B cell (primary cell): ENCODE measurements around the gene FAM83G. TPM values are rescaled to one million over a fixed set of nuclear protein-coding genes. Genes with fewer than 3 reads are reported as not detected.

Experiments
- ATAC-seq: fragments of 200-7000 bp; cut with Tn5 transposase; one replicate; pipeline ENCODE4 v1.10.0; 2021; ENCODE audit warnings: low read depth, mild to moderate bottlenecking, moderate number of reproducible peaks, moderate library complexity
- CTCF ChIA-PET: fragments of 350-600 bp; sonication (Branson Sonifier 250); formaldehyde crosslinking; loops from one replicate; lab custom pipeline; 2021; ENCODE audit warnings: antibody characterized with exemption, inconsistent platforms; lab: Charles Lee
- POLR2A ChIA-PET: fragments of 350-600 bp; sonication (Branson Sonifier 250); formaldehyde crosslinking; loops from one replicate; lab custom pipeline; 2021; ENCODE audit warnings: antibody characterized with exemption; lab: Charles Lee
- DNase-seq: peaks from one replicate; pipeline ENCODE4 v3.0.0; 2013
- H2AFZ ChIP-seq: 2 replicates; pipeline ENCODE4 v1.6.1; 2012; ENCODE audit warnings: mild to moderate bottlenecking, low read depth, low read length; ENCODE audit not compliant: insufficient read depth, poor library complexity, severe bottlenecking
- H3K27ac ChIP-seq, 2 donors: 1 replicate in 1 of 2; 2 replicates in 1 of 2; pipeline ENCODE4 v1.5.1; 2012 to 2013; ENCODE audit warnings: low read length in 2 of 2, mild to moderate bottlenecking in 2 of 2, moderate library complexity in 1 of 2
- H3K27me3 ChIP-seq, 4 experiments: fragments of 200-600 bp in 1 of 4; sonication (generic) in 1 of 4; replicated peaks in 1 of 4; 1 replicate in 2 of 4; 2 replicates in 2 of 4; pipeline versions ENCODE4 v1.6.1 to v1.7.0; 2013 to 2016; ENCODE audit warnings: low read length in 3 of 4, mild to moderate bottlenecking in 2 of 4, mixed read lengths in 1 of 4, moderate library complexity in 1 of 4; ENCODE audit not compliant: insufficient read depth in 4 of 4, control insufficient read depth in 3 of 4; ENCODE audit errors: control extremely low read depth in 1 of 4
- H3K36me3 ChIP-seq, 2 experiments: replicated peaks in 1 of 2; 1 replicate in 1 of 2; 2 replicates in 1 of 2; pipeline versions ENCODE4 v1.6.1 to v1.7.1; 2013; ENCODE audit warnings: low read length in 1 of 2; ENCODE audit not compliant: insufficient read depth in 2 of 2, control insufficient read depth in 1 of 2; ENCODE audit errors: control extremely low read depth in 1 of 2, extremely low read depth in 1 of 2
- H3K4me1 ChIP-seq, 2 donors: fragments of 200-600 bp in 1 of 2; sonication (generic) in 1 of 2; 1 replicate in 1 of 2; 2 replicates in 1 of 2; pipeline versions ENCODE4 v1.5.1 to v1.6.1; 2013 to 2017; ENCODE audit warnings: low read length in 2 of 2; ENCODE audit not compliant: control insufficient read depth in 2 of 2, insufficient read depth in 2 of 2
- H3K4me2 ChIP-seq: replicated peaks from 2 replicates; pipeline ENCODE3; 2012; ENCODE audit warnings: mild to moderate bottlenecking, low read depth, low read length; ENCODE audit not compliant: poor library complexity, severe bottlenecking
- H3K4me3 ChIP-seq, 5 experiments: fragments of 200-600 bp in 1 of 5; sonication (generic) in 1 of 5; 1 replicate in 3 of 5; 2 replicates in 2 of 5; pipeline versions ENCODE4 v1.5.1 to v1.7.0; 2011 to 2016; ENCODE audit warnings: low read length in 4 of 5, mild to moderate bottlenecking in 4 of 5, low read depth in 2 of 5, control low read depth in 1 of 5, moderate library complexity in 1 of 5; ENCODE audit not compliant: insufficient read depth in 1 of 5; ENCODE audit errors: control extremely low read depth in 1 of 5, extremely low read depth in 1 of 5
- H3K79me2 ChIP-seq: fragments of 200-600 bp; sonication (generic); one replicate; pipeline ENCODE4 v1.6.0; 2016; ENCODE audit warnings: low read length; ENCODE audit not compliant: control insufficient read depth, insufficient read depth
- H3K9ac ChIP-seq: fragments of 200-600 bp; sonication (generic); 2 replicates; pipeline ENCODE4 v1.6.1; 2017; ENCODE audit warnings: mild to moderate bottlenecking, low read length, moderate library complexity
- H3K9me3 ChIP-seq, 3 donors: one replicate each; pipeline versions ENCODE4 v1.6.1 to v1.7.1; 2013; ENCODE audit warnings: low read length in 2 of 3; ENCODE audit not compliant: control insufficient read depth in 2 of 3, insufficient read depth in 1 of 3; ENCODE audit errors: control extremely low read depth in 1 of 3
- H4K20me1 ChIP-seq: 2 replicates; pipeline ENCODE4 v1.6.0; 2012; ENCODE audit warnings: mild to moderate bottlenecking, low read length; ENCODE audit not compliant: insufficient read depth, control insufficient read depth, poor library complexity, severe bottlenecking
- H3K27ac Mint-ChIP-seq: one replicate; pipeline ENCODE4 v1.8.0; 2021; ENCODE audit warnings: mixed read lengths
- H3K27me3 Mint-ChIP-seq: one replicate; pipeline ENCODE4 v1.8.0; 2021; ENCODE audit warnings: mixed read lengths
- H3K4me1 Mint-ChIP-seq: one replicate; pipeline ENCODE4 v1.8.0; 2021; ENCODE audit warnings: mixed read lengths
- H3K4me3 Mint-ChIP-seq: one replicate; pipeline ENCODE4 v1.8.0; 2021; ENCODE audit warnings: mixed read lengths
- H3K9me3 Mint-ChIP-seq: one replicate; pipeline ENCODE4 v1.8.0; 2022; ENCODE audit warnings: mixed read lengths; ENCODE audit not compliant: insufficient read depth
- CTCF ChIP-seq: fragments of 200-600 bp; IDR thresholded peaks from one replicate; pipeline ENCODE4 v1.8.0; 2022; ENCODE audit warnings: antibody characterized with exemption, mild to moderate bottlenecking
- EZH2 ChIP-seq: IDR thresholded peaks from 2 replicates; pipeline ENCODE4 v1.6.1; 2012; ENCODE audit warnings: borderline replicate concordance, low read depth, mild to moderate bottlenecking, moderate library complexity, low read length; ENCODE audit not compliant: insufficient read depth, poor library complexity, severe bottlenecking
- WGBS: methylation state at CpG from one replicate; pipeline ENCODE4 v1.1.5; 2013; ENCODE audit warnings: missing lambda C conversion rate; ENCODE audit not compliant: insufficient coverage; 5-methylcytosine and 5-hydroxymethylcytosine counted together
- intact Hi-C: fragments of 100-400 bp; cut with micrococcal nuclease; formaldehyde crosslinking; loops from one replicate; pipeline ENCODE4 v1.10.0; 2022
- polyA plus RNA-seq: library from polyadenylated mRNA; depleted of rRNA; stranded (reverse); fragments of >200 nt; gene quantifications from 2 replicates; pipeline ENCODE4 v1.2.3, GENCODE V29; 2012
- total RNA-seq, 2 donors: library from RNA; stranded (reverse); fragments of 120-200 nt in 1 of 2; gene quantifications; 1 replicate in 1 of 2; 2 replicates in 1 of 2; pipeline versions ENCODE4 v1.2.3 to v1.2.4, GENCODE V29; 2013 to 2022

FAM83G gene
- total and polyA plus RNA-seq, 2 donors (not counting 1 experiment from before 2014, with no cell fraction given): 4.7 to 14.3 TPM

- H3K4me1 ChIP-seq: peaks cover 0 to 13% of the 10 kb centered on the region in 2 donors
- CTCF ChIA-PET: interaction anchor here (1.6 to 2.8 kb wide), 3 partner anchors 28 to 54 kb away, joined by 4 to 21 read pairs (median 6); partner anchors contain the start of gene FAM83G
- POLR2A ChIA-PET: interaction anchor here (0.6 kb wide), 1 partner anchor 338 kb away, joined by 5 read pairs; no protein-coding TSS in a partner anchor
- no peak overlapping the region for H3K4me2 ChIP-seq
- no peaks in the 10 kb centered on the region for H3K79me2 ChIP-seq
- H3K9me3 Mint-ChIP-seq: no peaks in the 10 kb centered on the region
- H3K9ac ChIP-seq: no peak overlapping the region
- H4K20me1 ChIP-seq: no peaks in the 10 kb centered on the region
- no peak overlapping the region for H2AFZ ChIP-seq
- H3K4me3 Mint-ChIP-seq: no peak overlapping the region
- H3K27ac ChIP-seq: no peak overlapping the region
- TF ChIP-seq EZH2 (no peak), CTCF (no peak)
- ATAC-seq (no peak), DNase-seq (no peak)
- no peak overlapping the region for H3K27ac Mint-ChIP-seq
- H3K4me3 ChIP-seq: no peak overlapping the region
- H3K36me3 ChIP-seq: no peaks in the 10 kb centered on the region
- WGBS: 92% methylated on average over 6 of the region's 6 CpGs
- H3K9me3 ChIP-seq: no peaks in the 10 kb centered on the region
- no peaks in the 10 kb centered on the region for H3K27me3 Mint-ChIP-seq
- intact Hi-C loops: no loop called here
- H3K4me1 Mint-ChIP-seq: peaks cover 5% of the 10 kb centered on the region
- no peaks in the 10 kb centered on the region for H3K27me3 ChIP-seq
Measured at GRCh38 chr17:18962494-18962815, 42.1 kb downstream of the FAM83G start.

GRCh38 chr17:18961634-18962493 is 42.7 kb downstream of the FAM83G start:
- Histone ChIP-seq H3K79me2 (no peaks in the 10 kb centered on the region), H3K4me3 (no peak overlapping the region), H4K20me1 (no peaks in the 10 kb centered on the region), H3K4me1 (peaks cover 0 to 13% of the 10 kb centered on the region in 2 donors), H3K36me3 (no peaks in the 10 kb centered on the region), H3K27ac (no peak overlapping the region), H3K9me3 (no peaks in the 10 kb centered on the region), H3K9ac (no peak overlapping the region), H3K4me2 (no peak overlapping the region), H3K27me3 (no peaks in the 10 kb centered on the region), H2AFZ (no peak overlapping the region)
- Mint-ChIP-seq H3K27ac (no peak overlapping the region), H3K4me3 (no peak overlapping the region), H3K4me1 (peaks cover 5% of the 10 kb centered on the region), H3K9me3 (no peaks in the 10 kb centered on the region), H3K27me3 (no peaks in the 10 kb centered on the region)
- no peak for TF ChIP-seq EZH2
- TF ChIP-seq CTCF: no peak
- peak; percentile 32 for DNase-seq
- WGBS: 89% methylated on average over 14 of the region's 16 CpGs
- intact Hi-C loops: no loop called here
- CTCF ChIA-PET: interaction anchor here (0.7 to 2.8 kb wide), 24 partner anchors 8 to 345 kb away, joined by 3 to 21 read pairs (median 6); partner anchors contain the start of gene FAM83G
- POLR2A ChIA-PET: interaction anchor here (0.6 kb wide), 1 partner anchor 338 kb away, joined by 5 read pairs; no protein-coding TSS in a partner anchor
- no peak for ATAC-seq
